HCT116 (cell line): Measurements from ENCODE around the gene PRKD2.

Experiments
- CTCF ChIP-seq, 3 experiments: fragments of 200-600 bp in 1 of 3; sonication (generic) in 1 of 3; IDR thresholded peaks in 2 of 3; conservative IDR thresholded peaks in 1 of 3; 2 replicates each; pipeline ENCODE4 v1.5.1; 2012 to 2017; ENCODE audit warnings: low read depth in 2 of 3, low read length in 2 of 3, antibody characterized with exemption in 1 of 3, borderline replicate concordance in 1 of 3, control low read depth in 1 of 3, mild to moderate bottlenecking in 1 of 3, mixed read lengths in 1 of 3, mixed run types in 1 of 3, moderate library complexity in 1 of 3; ENCODE audit not compliant: insufficient read depth in 1 of 3
- POLR2A ChIP-seq: IDR thresholded peaks from 2 replicates; pipeline ENCODE4 v1.7.0; 2011; ENCODE audit warnings: borderline replicate concordance; ENCODE audit not compliant: insufficient read depth, insufficient read length; ENCODE audit errors: extremely low read depth

GRCh38 chr19:46755077-46755852 is 38.4 kb upstream of the PRKD2 start:
- TF ChIP-seq POLR2A, result no peak
- no peak for TF ChIP-seq CTCF (IDR thresholded peaks at IDR 0.05 in 2 of 3, conservative IDR thresholded peaks at IDR 0.05 in 1 of 3; ENCODE audit: borderline replicate concordance in 1 of 3, insufficient read depth in 1 of 3, low read depth in 2 of 3, low read length in 2 of 3)
